ENCODE measurements around the gene FOXP4.

FOXP4 gene

GRCh38 chr6:41649596-41649995 is 103.4 kb downstream of the FOXP4 start:
- no peak for DNase-seq

- no peak for DNase-seq
Observed at GRCh38 chr6:41650120-41650519, 103.9 kb downstream of the FOXP4 start.

GRCh38 chr6:41651246-41651961 is 105.2 kb downstream of the FOXP4 start:
- DNase-seq = no peak
